Calu3 (cell line): ENCODE measurements around the gene ZFYVE26. TPM values are rescaled to one million over a fixed set of nuclear protein-coding genes. Genes with fewer than 3 reads are reported as not detected.

Experiments
- BruUV-seq: library from RNA; stranded (reverse); fragments of 400-500 nt; replicated peaks from 2 replicates; lab custom pipeline; 2021; lab: Mats Ljungman, UMichigan
- CTCF ChIA-PET: fragments of 300-600 bp; sonication (Branson Sonifier 250); formaldehyde crosslinking; loops from one replicate; lab custom pipeline; 2022; ENCODE audit warnings: antibody characterized with exemption; lab: Charles Lee
- DNase-seq: peaks from one replicate; pipeline ENCODE4 v3.0.0; 2022
- H3K27ac Mint-ChIP-seq: one replicate; pipeline ENCODE4 v1.8.0; 2022; ENCODE audit warnings: mixed read lengths; ENCODE audit not compliant: unreplicated experiment
- H3K27me3 Mint-ChIP-seq: one replicate; pipeline ENCODE4 v1.8.0; 2022; ENCODE audit warnings: mixed read lengths; ENCODE audit not compliant: unreplicated experiment
- H3K36me3 Mint-ChIP-seq: one replicate; pipeline ENCODE4 v1.8.0; 2022; ENCODE audit warnings: mild to moderate bottlenecking, moderate library complexity, mixed read lengths; ENCODE audit not compliant: insufficient read depth, unreplicated experiment
- H3K4me1 Mint-ChIP-seq: one replicate; pipeline ENCODE4 v1.8.0; 2022; ENCODE audit warnings: mild to moderate bottlenecking, low read depth, mixed read lengths; ENCODE audit not compliant: unreplicated experiment
- H3K4me3 Mint-ChIP-seq: one replicate; pipeline ENCODE4 v1.8.0; 2022; ENCODE audit warnings: mild to moderate bottlenecking, low read depth, moderate library complexity, mixed read lengths; ENCODE audit not compliant: unreplicated experiment
- H3K9me3 Mint-ChIP-seq: one replicate; pipeline ENCODE4 v1.8.0; 2022; ENCODE audit warnings: low read depth, mixed read lengths; ENCODE audit not compliant: unreplicated experiment
- CTCF ChIP-seq: fragments of 200-600 bp; IDR thresholded peaks from one replicate; pipeline ENCODE4 v1.8.0; 2022; ENCODE audit warnings: antibody characterized with exemption; ENCODE audit not compliant: unreplicated experiment
- intact Hi-C: fragments of 100-400 bp; cut with micrococcal nuclease; formaldehyde crosslinking; loops from one replicate; pipeline ENCODE4 v1.10.0; 2022; ENCODE audit not compliant: unreplicated experiment
- total RNA-seq: library from RNA; stranded (reverse); gene quantifications from 2 replicates; pipeline ENCODE4 v1.2.3, GENCODE V29; 2022

The ZFYVE26 gene
- total RNA-seq, 1 experiment from 2014 or later, result 19.9 TPM

DNA sequence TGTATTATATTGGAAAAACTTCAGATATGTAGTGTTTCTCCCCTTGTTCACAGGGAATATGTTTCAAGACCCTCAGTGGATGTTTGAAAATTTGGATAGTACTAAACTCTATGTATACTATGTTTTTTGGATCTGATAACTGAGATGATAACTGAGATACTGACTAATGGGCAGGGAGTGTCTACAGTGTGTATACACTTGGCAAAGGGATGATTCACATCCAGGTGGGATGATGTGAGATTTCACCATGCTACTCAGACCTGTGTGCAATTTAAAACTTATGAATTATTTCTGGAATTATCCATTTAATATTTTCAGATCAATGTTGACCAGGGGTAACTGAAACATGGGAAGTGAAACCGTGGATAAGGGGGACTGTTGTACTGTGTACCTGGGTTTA, 17.0 kb upstream of the ZFYVE26 start:
- peaks cover 3% of the 10 kb centered on the region for H3K9me3 Mint-ChIP-seq
- BruUV-seq, result no TSS peak
- DNase-seq, result no peak
- CTCF ChIA-PET, result no interaction called here
- no peak for TF ChIP-seq CTCF
- intact Hi-C loops, result no loop called here
- no peaks in the 10 kb centered on the region for H3K4me1 Mint-ChIP-seq
- peaks cover 4% of the 10 kb centered on the region for H3K36me3 Mint-ChIP-seq
- H3K4me3 Mint-ChIP-seq, result no peak overlapping the region
- H3K27ac Mint-ChIP-seq, result no peak overlapping the region
- H3K27me3 Mint-ChIP-seq, result no peaks in the 10 kb centered on the region

DNA sequence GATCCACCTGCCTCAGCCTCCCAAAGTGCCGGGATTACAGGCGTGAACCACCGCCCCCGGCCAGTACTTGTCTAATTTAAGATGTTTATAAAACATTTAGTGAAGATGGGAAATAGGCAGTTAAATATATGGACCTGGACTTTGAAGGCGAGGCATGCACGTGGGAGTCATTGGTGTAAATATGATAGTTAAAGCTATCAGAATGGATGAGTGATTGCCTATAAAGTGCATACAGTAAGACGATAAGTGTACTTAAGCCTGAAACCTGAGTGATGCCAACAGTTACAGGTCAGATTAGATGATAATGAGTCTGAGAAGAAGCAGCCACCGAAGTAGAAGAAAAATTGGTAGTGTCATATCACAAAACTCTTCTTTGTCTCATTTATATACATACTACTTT, 14.7 kb upstream of the ZFYVE26 start:
- intact Hi-C loops, result no loop called here

GRCh38 chr14:67821121-67821520, 4.7 kb upstream of the ZFYVE26 start:
- H3K27ac Mint-ChIP-seq, result no peak overlapping the region
- BruUV-seq, result no TSS peak
- no peaks in the 10 kb centered on the region for H3K27me3 Mint-ChIP-seq
- CTCF ChIA-PET, result interaction anchor here (0.7 kb wide), 1 partner anchor 21 kb away, joined by 3 read pairs; no protein-coding TSS in a partner anchor
- DNase-seq, result no peak
- no peak overlapping the region for H3K4me3 Mint-ChIP-seq
- no peak for TF ChIP-seq CTCF
- H3K9me3 Mint-ChIP-seq, result no peaks in the 10 kb centered on the region
- peaks cover 33% of the 10 kb centered on the region for H3K36me3 Mint-ChIP-seq
- H3K4me1 Mint-ChIP-seq, result peaks cover 10% of the 10 kb centered on the region
- intact Hi-C loops, result no loop called here

More for the DNA sequence above, 14.7 kb upstream of the ZFYVE26 start:
- no TSS peak for BruUV-seq
- TF ChIP-seq CTCF, result no peak
- peaks cover 4% of the 10 kb centered on the region for H3K36me3 Mint-ChIP-seq
- CTCF ChIA-PET, result no interaction called here
- H3K27ac Mint-ChIP-seq, result no peak overlapping the region
- no peak overlapping the region for H3K4me3 Mint-ChIP-seq
- no peaks in the 10 kb centered on the region for H3K27me3 Mint-ChIP-seq
- H3K9me3 Mint-ChIP-seq, result peaks cover 3% of the 10 kb centered on the region
- H3K4me1 Mint-ChIP-seq, result no peaks in the 10 kb centered on the region
- no peak for DNase-seq

- Mint-ChIP-seq H3K9me3 (no peaks in the 10 kb centered on the region), H3K27me3 (no peaks in the 10 kb centered on the region), H3K27ac (peak overlapping the region; percentile 71), H3K4me3 (peak overlapping the region; percentile 83), H3K4me1 (peaks cover 10% of the 10 kb centered on the region), H3K36me3 (peaks cover 39% of the 10 kb centered on the region)
- DNase-seq, result no peak
- CTCF ChIA-PET, result interaction anchor here (0.7 kb wide), 1 partner anchor 22 kb away, joined by 3 read pairs; no protein-coding TSS in a partner anchor
- TF ChIP-seq CTCF, result no peak
- intact Hi-C loops, result no loop called here
- no TSS peak for BruUV-seq
Observed at GRCh38 chr14:67820428-67820971, 4.1 kb upstream of the ZFYVE26 start.
